Epithelial cell of proximal tubule (primary cell): ENCODE data around the gene SORCS3. TPM values are rescaled to one million over a fixed set of nuclear protein-coding genes. Genes with fewer than 3 reads are reported as not detected.
A peak's percentile ranks its signal among the peaks of the same experiment; 100 is the strongest.
"Not testable (repeated sequence)": the region's sequence is repeated elsewhere in the genome, so short reads cannot be mapped to it uniquely, and the experiment has no call there.

Experiments
- DNase-seq: peaks from one replicate; pipeline ENCODE4 v3.0.0-alpha.2; 2011; ENCODE audit warnings: low read depth
- H3K4me3 ChIP-seq: 2 replicates; pipeline ENCODE4 v1.5.1; 2011; ENCODE audit warnings: low read depth, mild to moderate bottlenecking, low read length
- CTCF ChIP-seq: conservative IDR thresholded peaks from 2 replicates; pipeline ENCODE4 v1.5.1; 2012; ENCODE audit warnings: low read depth, mild to moderate bottlenecking, low read length
- total RNA-seq: library from RNA; depleted of rRNA; stranded (reverse); fragments of >200 nt; gene quantifications from 2 replicates; pipeline ENCODE4 v1.2.3, GENCODE V29; 2015

The SORCS3 gene
- total RNA-seq, 1 donor from 2014 or later = 0.06 TPM

- H3K4me3 ChIP-seq = no peak overlapping the region
- DNase-seq = no peak
- TF ChIP-seq CTCF = no peak
These were observed 48.0 kb downstream of the SORCS3 start for GRCh38 chr10:104689105-104689504.

- no peak overlapping the region for H3K4me3 ChIP-seq
- DNase-seq = no peak
- TF ChIP-seq CTCF = no peak
These were observed 48.5 kb downstream of the SORCS3 start for GRCh38 chr10:104689547-104689946.

- TF ChIP-seq CTCF = no peak
These were observed 49.0 kb downstream of the SORCS3 start for GRCh38 chr10:104690101-104690500.

GRCh38 chr10:104690959-104691358 is 49.9 kb downstream of the SORCS3 start:
- no peak overlapping the region for H3K4me3 ChIP-seq
- TF ChIP-seq CTCF = no peak
- DNase-seq = no peak

More at GRCh38 chr10:104690101-104690500, 49.0 kb downstream of the SORCS3 start:
- no peak for DNase-seq
- no peak overlapping the region for H3K4me3 ChIP-seq

- TF ChIP-seq CTCF = no peak
- no peak for DNase-seq
- H3K4me3 ChIP-seq = no peak overlapping the region
These were observed 53.0 kb downstream of the SORCS3 start for GRCh38 chr10:104694074-104694473.

GRCh38 chr10:104703262-104703661 is 62.2 kb downstream of the SORCS3 start:
- not testable (repeated sequence) for DNase-seq, H3K4me3 ChIP-seq

GRCh38 chr10:104706886-104707285 is 65.8 kb downstream of the SORCS3 start:
- DNase-seq = peak; percentile 53
- H3K4me3 ChIP-seq = no peak overlapping the region
- no peak for TF ChIP-seq CTCF
